ENCODE data around the gene CNR2.
"Not testable (repeated sequence)": the region's sequence is repeated elsewhere in the genome, so short reads cannot be mapped to it uniquely, and the experiment has no call there.

CNR2 gene

DNA sequence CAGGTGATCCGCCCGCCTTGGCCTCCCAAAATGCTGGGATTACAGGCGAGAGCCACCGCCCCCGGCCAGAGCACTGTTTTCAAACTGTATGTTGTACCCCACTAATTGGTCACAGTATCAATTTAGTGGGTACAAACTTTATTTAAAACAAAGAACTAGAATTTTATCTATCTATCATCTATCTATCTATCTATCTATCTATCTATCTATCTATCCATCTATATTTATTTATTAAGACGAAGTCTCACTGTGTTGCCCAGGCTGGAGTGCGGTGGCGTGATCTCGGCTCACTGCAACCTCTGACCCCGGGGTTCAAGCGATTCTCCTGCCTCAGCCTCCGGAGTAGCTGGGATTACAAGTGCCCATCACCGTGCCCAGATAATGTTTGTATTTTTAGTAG, 86.6 kb downstream of the CNR2 start:
- not testable (repeated sequence) for DNase-seq

DNA sequence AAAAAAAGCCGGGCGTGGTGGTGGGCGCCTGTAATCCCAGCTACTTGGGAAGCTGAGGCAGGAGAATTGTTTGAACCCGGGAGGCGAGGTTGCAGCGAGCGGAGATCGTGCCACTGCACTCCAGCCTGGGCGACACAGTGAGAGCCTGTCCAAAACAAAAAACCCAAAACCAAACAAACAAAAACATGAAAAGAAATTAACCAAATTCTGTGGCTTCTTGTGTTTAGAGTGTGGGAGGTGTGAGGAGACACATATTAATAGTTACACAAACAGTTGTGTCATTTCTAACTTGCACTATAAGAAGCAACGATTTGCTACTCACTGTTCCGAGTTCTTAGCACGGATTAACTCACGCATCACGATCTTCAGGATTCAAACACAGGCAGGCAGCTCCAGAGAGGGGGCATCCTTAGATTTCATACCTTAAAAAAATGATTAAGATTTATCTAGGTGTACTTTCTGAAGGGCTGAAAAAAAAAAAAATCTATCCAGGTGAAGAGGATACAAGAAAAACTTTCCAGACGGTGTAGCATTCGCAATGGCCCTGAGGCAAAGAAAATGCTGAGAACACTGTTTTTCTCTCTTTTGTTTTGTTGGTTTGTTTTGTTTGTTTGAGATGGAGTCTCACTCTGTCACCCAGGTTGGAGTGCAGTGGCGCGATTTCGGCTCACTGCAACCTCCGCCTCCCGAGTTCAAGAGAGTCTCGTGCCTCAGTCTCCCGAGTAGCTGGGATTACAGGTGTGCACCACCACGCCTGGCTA, 87.2 kb downstream of the CNR2 start:
- no peak for DNase-seq

DNA sequence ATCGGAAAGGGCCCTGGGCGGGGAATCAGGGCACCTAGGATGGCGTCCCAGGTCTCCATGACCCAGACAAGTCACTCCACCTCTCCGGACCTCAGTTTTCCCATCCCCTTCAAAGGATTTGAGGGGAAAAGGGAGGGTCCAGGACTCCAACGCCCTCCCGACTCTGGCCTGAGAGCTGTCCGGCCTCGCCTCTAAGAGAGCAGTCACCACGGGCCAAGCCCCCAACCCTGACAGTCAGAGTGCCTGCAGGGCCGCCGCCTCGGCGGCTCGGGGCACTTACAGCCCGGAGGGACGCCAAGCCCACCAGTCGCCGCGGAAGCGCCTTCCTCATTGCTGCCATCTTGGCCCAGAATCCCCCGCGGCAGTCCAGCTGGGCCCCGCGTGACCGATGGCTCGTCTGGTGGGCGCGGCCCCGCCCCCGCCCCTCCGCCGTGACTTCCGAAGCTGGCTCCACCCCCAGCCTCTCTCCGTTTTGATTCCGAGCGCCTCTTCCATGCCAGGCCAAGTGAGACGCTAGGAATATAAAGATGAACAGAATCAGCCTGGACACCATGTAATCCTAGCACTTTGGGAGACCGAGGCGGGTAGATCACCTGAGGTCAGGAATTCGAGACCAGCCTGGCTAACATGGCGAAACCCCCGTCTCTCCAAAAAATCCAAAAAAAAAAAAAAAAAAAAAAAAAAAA, 87.9 kb downstream of the CNR2 start, which contains the start of gene HMGCL:
TSS of gene HMGCL (minus strand) at position 354 of the 686 bp plus-strand sequence. CDS start at position 340, 14 bp downstream.
- peak; percentile 80 for DNase-seq

DNA sequence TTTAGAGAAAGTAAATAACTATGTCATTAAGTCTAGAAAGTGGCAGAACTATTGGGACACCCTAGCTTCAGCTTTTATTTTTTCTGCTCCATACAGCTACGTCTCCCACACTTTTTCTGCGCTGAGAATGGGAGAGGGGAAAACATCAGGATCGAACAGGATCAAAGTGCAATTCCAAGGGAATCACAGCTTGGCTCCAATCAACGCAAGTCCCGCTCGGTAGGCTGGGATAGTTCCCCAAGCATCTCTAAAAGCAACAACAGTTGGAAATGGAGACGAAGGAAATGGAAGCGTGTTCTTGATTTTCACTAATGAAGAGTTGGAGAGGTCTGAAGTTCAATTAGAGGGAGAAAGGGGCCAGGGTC, 88.5 kb downstream of the CNR2 start:
- DNase-seq = no peak

DNA sequence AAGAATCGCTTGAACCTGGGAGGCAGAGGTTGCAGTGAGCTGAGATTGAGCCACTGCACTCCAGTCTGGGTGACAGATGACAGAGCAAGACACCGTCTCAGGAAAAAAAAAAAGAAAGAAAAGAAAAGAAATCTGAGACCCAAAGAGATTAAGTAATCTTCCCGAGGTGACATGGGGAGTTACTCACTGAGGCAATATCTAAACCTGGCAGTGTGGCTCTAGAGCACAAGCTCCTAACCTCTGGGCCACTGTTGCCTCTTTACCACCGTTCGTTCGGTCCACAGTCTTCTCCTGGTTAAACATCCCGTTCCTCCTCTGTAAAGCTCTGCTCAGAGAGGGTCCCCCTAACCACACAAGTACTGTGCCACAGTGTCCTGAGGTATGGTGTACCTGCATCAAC, 89.4 kb downstream of the CNR2 start:
- DNase-seq = no peak

Data from activated CD4-positive, CD25-positive, alpha-beta regulatory T cell treated with anti-CD3 and anti-CD28 coated beads, Interleukin-2, amount 50 U/mL, for 72 hours (primary cell).